ENCODE results near the gene PKD2.

- TF ChIP-seq CTCF (IDR thresholded peaks at IDR 0.05 in 8 of 11, conservative IDR thresholded peaks at IDR 0.05 in 3 of 11), result no peak
- no peak for TF ChIP-seq POLR2A (IDR thresholded peaks at IDR 0.05)
Measured at GRCh38 chr4:88102026-88102425, 94.6 kb downstream of the PKD2 start.

Measured in spleen (tissue), 7 donors.